GM12891 (cell line): ENCODE results near the gene GALNT10.
A peak's percentile ranks its signal among the peaks of the same experiment; 100 is the strongest.

Experiments used
- DNase-seq: peaks from one replicate; pipeline ENCODE4 v3.0.0; 2011; ENCODE audit warnings: low spot score; ENCODE audit not compliant: insufficient read length
- FAIRE-seq: peaks from 2 replicates; lab custom pipeline; 2011; peaks lifted over from hg19 to GRCh38; lab: Jason Lieb, UNC
- PAX5 ChIP-seq: IDR thresholded peaks from 2 replicates; pipeline ENCODE4 v1.6.1; 2011; ENCODE audit warnings: low read length, moderate library complexity, mild to moderate bottlenecking; ENCODE audit not compliant: insufficient read depth, severe bottlenecking
- POLR2A ChIP-seq: IDR thresholded peaks from 2 replicates; pipeline ENCODE4 v1.6.1; 2011; ENCODE audit warnings: low read depth, low read length, control low read depth
- POLR2AphosphoS5 ChIP-seq: IDR thresholded peaks from 2 replicates; pipeline ENCODE4 v1.6.1; 2011; ENCODE audit warnings: low read depth, low read length, control low read depth
- POU2F2 ChIP-seq: IDR thresholded peaks from 2 replicates; pipeline ENCODE4 v1.6.1; 2011; ENCODE audit warnings: low read depth, mild to moderate bottlenecking, control low read depth, low read length, moderate library complexity
- SPI1 ChIP-seq: IDR thresholded peaks from 2 replicates; pipeline ENCODE4 v1.6.1; 2011; ENCODE audit warnings: low read depth, low read length, control low read depth
- TAF1 ChIP-seq: IDR thresholded peaks from 2 replicates; pipeline ENCODE4 v1.6.1; 2011; ENCODE audit warnings: low read depth, low read length, control low read depth

GALNT10 gene

GRCh38 chr5:154367101-154367500 lies 176.6 kb downstream of the GALNT10 start:
- TF ChIP-seq POLR2A (no peak), POLR2AphosphoS5 (no peak), TAF1 (no peak), SPI1 (no peak), PAX5 (no peak), POU2F2 (no peak; the same call in 1 of the 2 replicates)
- DNase-seq (peak; percentile 11), FAIRE-seq (no peak)

- FAIRE-seq = no peak
- TF ChIP-seq POU2F2 (no peak), SPI1 (no peak), POLR2AphosphoS5 (no peak), POLR2A (no peak), PAX5 (no peak), TAF1 (no peak)
- DNase-seq = no peak
Measured at GRCh38 chr5:154368041-154368800, 177.7 kb downstream of the GALNT10 start.

DNA sequence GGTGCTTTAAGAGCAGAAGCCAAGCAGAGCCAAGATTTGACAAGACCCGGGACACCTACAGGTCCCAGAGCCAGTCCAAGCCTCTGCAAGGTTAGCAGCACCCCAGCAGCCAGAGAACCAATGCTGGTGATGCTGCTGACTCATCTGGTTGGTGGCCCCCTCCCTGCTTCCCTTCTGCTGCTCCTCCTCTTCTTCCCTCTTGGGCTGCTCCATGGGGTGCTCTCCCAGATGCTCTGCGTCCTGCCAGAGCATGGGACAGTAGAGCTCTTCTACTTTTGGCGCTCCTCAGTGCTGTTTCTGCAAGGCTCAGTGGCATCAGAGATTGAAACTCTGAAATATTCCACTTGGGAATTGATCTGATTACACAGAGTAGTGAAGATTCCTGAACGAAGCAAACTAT lies 179.1 kb downstream of the GALNT10 start:
- no peak for TF ChIP-seq SPI1
- TF ChIP-seq POU2F2 = no peak
- no peak for DNase-seq
- FAIRE-seq = no peak

DNA sequence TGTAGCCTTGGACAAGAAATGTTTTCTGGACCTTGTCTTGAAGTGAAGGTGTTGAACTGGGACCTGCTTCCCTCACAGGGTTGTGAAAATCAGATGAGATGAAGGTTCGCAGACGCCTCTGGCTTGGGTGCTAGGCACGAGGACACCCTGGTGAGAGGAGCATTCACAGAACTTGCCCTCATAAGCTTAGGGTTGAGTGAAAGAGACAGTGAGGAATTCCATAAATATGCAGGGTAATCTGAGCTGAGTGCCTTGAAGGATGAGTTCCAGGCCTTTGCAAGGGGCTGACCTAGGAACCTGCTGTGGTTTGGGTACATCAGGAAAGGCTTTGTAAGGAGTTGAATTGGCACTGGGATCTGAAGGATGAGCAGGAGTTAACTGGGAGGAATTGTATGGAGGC lies 179.6 kb downstream of the GALNT10 start:
- FAIRE-seq (no peak), DNase-seq (no peak)
- TF ChIP-seq POLR2AphosphoS5 = no peak
- TF ChIP-seq PAX5 = no peak
- TF ChIP-seq TAF1 = no peak
- TF ChIP-seq POU2F2 = no peak
- TF ChIP-seq POLR2A = no peak
- no peak for TF ChIP-seq SPI1

- FAIRE-seq (no peak), DNase-seq (no peak)
Measured at GRCh38 chr5:154370813-154371212, 180.3 kb downstream of the GALNT10 start.

DNA sequence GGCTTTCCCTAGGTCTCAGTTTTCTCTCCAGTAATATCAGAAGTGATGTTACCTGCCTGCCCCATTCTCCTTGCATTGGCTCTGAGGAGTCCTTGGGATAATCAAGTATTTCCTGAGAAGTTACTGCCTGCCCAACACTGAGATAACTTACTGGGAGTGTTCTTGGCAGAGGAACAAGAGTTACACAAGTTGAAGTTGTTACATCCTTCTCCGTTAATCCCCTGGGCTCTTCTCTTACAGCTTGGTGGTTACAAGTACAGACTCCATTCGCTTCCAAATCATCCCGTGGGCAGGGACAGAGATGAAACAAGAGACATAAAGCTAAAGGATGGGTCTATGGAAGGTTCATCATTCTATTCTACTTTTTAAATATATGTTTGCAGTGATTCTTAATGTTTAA lies 181.2 kb downstream of the GALNT10 start:
- no peak for DNase-seq
- TF ChIP-seq TAF1 (no peak), PAX5 (no peak), SPI1 (no peak), POLR2AphosphoS5 (no peak), POLR2A (no peak), POU2F2 (no peak)
- FAIRE-seq = no peak

More at GRCh38 chr5:154370813-154371212, 180.3 kb downstream of the GALNT10 start:
- TF ChIP-seq POLR2A (no peak), TAF1 (no peak), PAX5 (no peak), POU2F2 (no peak), SPI1 (no peak), POLR2AphosphoS5 (no peak)

GRCh38 chr5:154372661-154373060 lies 182.1 kb downstream of the GALNT10 start:
- TF ChIP-seq TAF1 = no peak
- TF ChIP-seq SPI1 = no peak
- no peak for TF ChIP-seq PAX5
- no peak for TF ChIP-seq POLR2AphosphoS5
- no peak for TF ChIP-seq POU2F2
- no peak for TF ChIP-seq POLR2A
- DNase-seq = no peak
- FAIRE-seq = no peak

DNA sequence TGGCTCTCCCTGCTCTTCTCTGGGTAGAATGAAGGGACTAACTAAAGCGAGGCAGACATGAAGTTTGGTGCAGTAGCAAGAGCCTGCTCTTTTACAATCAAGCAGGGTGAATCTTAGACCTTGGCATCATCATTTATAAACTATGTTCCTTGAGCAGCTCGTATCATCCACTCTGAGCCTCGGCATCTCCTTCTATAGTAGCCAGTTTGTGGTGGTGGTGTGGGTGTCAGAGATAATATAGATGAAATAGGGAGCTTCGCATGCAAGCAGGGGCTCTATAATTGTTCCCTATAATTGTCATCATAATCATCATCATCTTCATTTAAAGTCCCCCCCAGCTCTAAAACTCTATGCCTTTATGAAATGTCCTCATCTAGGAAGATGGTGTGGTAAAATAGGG lies 182.8 kb downstream of the GALNT10 start:
- TF ChIP-seq PAX5 (no peak), POU2F2 (no peak), POLR2AphosphoS5 (no peak), SPI1 (no peak), POLR2A (no peak), TAF1 (no peak)
- no peak for DNase-seq
- FAIRE-seq = no peak

- no peak for DNase-seq
- no peak for FAIRE-seq
- no peak for TF ChIP-seq SPI1
Measured at GRCh38 chr5:154373729-154374179, 183.2 kb downstream of the GALNT10 start.

DNA sequence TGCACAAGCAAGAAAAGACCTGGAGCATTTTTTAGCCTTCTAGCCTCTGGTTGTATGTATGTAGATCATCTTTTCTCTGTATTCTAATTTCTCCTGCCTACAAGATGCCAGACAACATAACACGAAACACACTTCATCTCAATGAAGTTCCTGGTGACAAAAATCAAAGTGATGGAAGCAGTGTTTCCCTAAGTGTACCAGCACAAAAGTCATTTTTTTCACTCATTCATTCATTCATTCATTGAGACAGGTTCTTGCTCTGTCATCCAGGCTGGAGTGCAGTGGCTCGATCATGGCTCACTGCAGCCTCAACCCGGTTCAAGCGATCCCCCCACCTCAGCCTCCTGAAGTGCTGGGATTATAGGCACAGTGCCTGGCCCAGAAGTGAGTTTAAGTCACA lies 183.7 kb downstream of the GALNT10 start:
- FAIRE-seq (no peak), DNase-seq (no peak)
- TF ChIP-seq PAX5 (no peak), POLR2AphosphoS5 (no peak)

DNA sequence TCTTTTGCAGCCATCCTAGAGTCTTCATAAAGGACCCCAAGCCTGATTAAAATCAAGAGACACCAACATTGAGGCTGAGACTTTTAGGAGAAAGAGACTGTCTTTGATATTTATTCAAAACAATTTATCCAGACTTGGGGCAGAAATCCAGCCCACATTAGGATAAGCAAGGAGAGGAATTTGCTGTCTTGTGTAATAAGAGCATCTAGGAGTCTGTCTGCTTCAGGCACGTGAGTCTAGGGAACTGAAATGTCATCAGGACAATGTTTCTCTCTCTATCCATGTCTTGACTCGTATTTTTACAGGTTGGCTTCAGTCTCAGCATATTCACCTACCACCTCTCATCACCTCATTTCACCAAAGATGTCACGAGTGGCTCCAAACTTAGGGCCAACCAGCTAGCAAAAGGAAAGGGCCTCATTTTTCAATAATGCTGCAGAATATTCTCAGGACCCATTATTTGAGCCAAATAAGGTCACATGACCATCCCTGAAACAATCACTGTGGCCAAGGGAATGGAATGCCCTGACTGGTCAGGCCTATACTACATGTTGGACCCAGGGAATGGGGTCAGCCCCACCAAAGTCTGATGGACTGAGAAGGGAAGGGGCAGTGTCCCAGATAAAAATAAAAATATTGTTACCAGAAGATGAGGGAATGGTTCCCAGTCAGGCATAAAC lies 184.9 kb downstream of the GALNT10 start:
- DNase-seq (no peak), FAIRE-seq (no peak)
- TF ChIP-seq POLR2AphosphoS5 (no peak), POU2F2 (no peak), POLR2A (no peak), PAX5 (no peak), TAF1 (no peak), SPI1 (no peak)

GRCh38 chr5:154376481-154376880 lies 185.9 kb downstream of the GALNT10 start:
- TF ChIP-seq POU2F2 (no peak), PAX5 (no peak), SPI1 (no peak), POLR2AphosphoS5 (no peak), TAF1 (no peak), POLR2A (no peak)
- FAIRE-seq (no peak), DNase-seq (no peak)
